H9 (cell line): ENCODE data around the gene PSMB9. TPM values are rescaled to one million over a fixed set of nuclear protein-coding genes. Genes with fewer than 3 reads are reported as not detected.

ENCODE experiments used
- DNase-seq: peaks from one replicate; pipeline ENCODE4 v3.0.0-alpha.2; 2017
- H2AFZ ChIP-seq: one replicate; pipeline ENCODE4 v1.6.1; 2013; ENCODE audit warnings: mild to moderate bottlenecking, low read length, control low read depth, moderate library complexity
- H2AK5ac ChIP-seq: 2 replicates; pipeline ENCODE4 v1.6.1; 2013; ENCODE audit warnings: low read length, control low read depth, mixed read lengths; ENCODE audit not compliant: insufficient read length
- H2BK120ac ChIP-seq: one replicate; pipeline ENCODE4 v1.6.1; 2013; ENCODE audit warnings: low read depth, mild to moderate bottlenecking, low read length, control low read depth, inconsistent platforms; ENCODE audit not compliant: poor library complexity, severe bottlenecking
- H2BK12ac ChIP-seq: 2 replicates; pipeline ENCODE4 v1.6.1; 2013; ENCODE audit warnings: low read length, control low read depth, mixed read lengths, low read depth; ENCODE audit not compliant: insufficient read length
- H2BK15ac ChIP-seq: 2 replicates; pipeline ENCODE4 v1.6.1; 2013; ENCODE audit warnings: low read depth, low read length, control low read depth
- H2BK20ac ChIP-seq: one replicate; pipeline ENCODE4 v1.6.1; 2013; ENCODE audit warnings: low read depth, mild to moderate bottlenecking, low read length, control low read depth, inconsistent platforms; ENCODE audit not compliant: poor library complexity, severe bottlenecking
- H2BK5ac ChIP-seq: 2 replicates; pipeline ENCODE4 v1.6.1; 2013; ENCODE audit warnings: low read length, control low read depth, mixed read lengths; ENCODE audit not compliant: insufficient read length
- H3K14ac ChIP-seq: 2 replicates; pipeline ENCODE4 v1.6.1; 2013; ENCODE audit warnings: low read length, control low read depth; ENCODE audit not compliant: insufficient read depth
- H3K18ac ChIP-seq: 2 replicates; pipeline ENCODE4 v1.6.1; 2013; ENCODE audit warnings: low read depth, mild to moderate bottlenecking, mixed read lengths, low read length, control low read depth; ENCODE audit not compliant: insufficient read length
- H3K23ac ChIP-seq: 2 replicates; pipeline ENCODE4 v1.6.1; 2013; ENCODE audit warnings: low read length, control low read depth, mixed read lengths, low read depth; ENCODE audit not compliant: insufficient read length
- H3K23me2 ChIP-seq: 2 replicates; pipeline ENCODE4 v1.6.1; 2013; ENCODE audit warnings: low read depth, mild to moderate bottlenecking, mixed read lengths, low read length, control low read depth; ENCODE audit not compliant: insufficient read length, poor library complexity, severe bottlenecking
- H3K27ac ChIP-seq: 2 replicates; pipeline ENCODE4 v1.5.1; 2013; ENCODE audit warnings: low read length, control low read depth, mixed read lengths, low read depth; ENCODE audit not compliant: insufficient read length
- H3K27me3 ChIP-seq: 2 replicates; pipeline ENCODE4 v1.6.1; 2013; ENCODE audit warnings: low read length, control low read depth, inconsistent platforms; ENCODE audit not compliant: insufficient read depth
- H3K4ac ChIP-seq: 2 replicates; pipeline ENCODE4 v1.6.1; 2013; ENCODE audit warnings: low read depth, mild to moderate bottlenecking, control low read depth, inconsistent platforms, low read length, moderate library complexity
- H3K4me1 ChIP-seq: 2 replicates; pipeline ENCODE4 v1.6.1; 2013; ENCODE audit warnings: low read length, control low read depth, inconsistent platforms; ENCODE audit not compliant: insufficient read depth
- H3K4me2 ChIP-seq: 2 replicates; pipeline ENCODE4 v1.6.1; 2013; ENCODE audit warnings: low read length, control low read depth, mixed read lengths; ENCODE audit not compliant: insufficient read length, insufficient read depth
- H3K56ac ChIP-seq: 2 replicates; pipeline ENCODE4 v1.6.1; 2013; ENCODE audit warnings: low read depth, mild to moderate bottlenecking, mixed read lengths, low read length, control low read depth; ENCODE audit not compliant: insufficient read length
- H3K79me1 ChIP-seq: 2 replicates; pipeline ENCODE4 v1.6.1; 2013; ENCODE audit warnings: low read depth, mild to moderate bottlenecking, moderate library complexity, low read length, control low read depth, inconsistent platforms; ENCODE audit not compliant: insufficient read depth, poor library complexity, severe bottlenecking
- H3K79me2 ChIP-seq: 2 replicates; pipeline ENCODE4 v1.6.1; 2013; ENCODE audit warnings: low read length, control low read depth, inconsistent platforms; ENCODE audit not compliant: insufficient read depth
- H3K9ac ChIP-seq: 2 replicates; pipeline ENCODE4 v1.6.1; 2013; ENCODE audit warnings: low read length, control low read depth, mixed read lengths; ENCODE audit not compliant: insufficient read length; ENCODE audit errors: extremely low read depth
- H3K9me3 ChIP-seq: one replicate; pipeline ENCODE4 v1.6.1; 2013; ENCODE audit warnings: low read depth, low read length, inconsistent platforms; ENCODE audit not compliant: control insufficient read depth
- H3T11ph ChIP-seq: one replicate; pipeline ENCODE4 v1.6.1; 2013; ENCODE audit warnings: mild to moderate bottlenecking, low read length, control low read depth, inconsistent platforms
- H4K20me1 ChIP-seq: one replicate; pipeline ENCODE4 v1.6.1; 2013; ENCODE audit not compliant: control insufficient read depth, insufficient read length, insufficient read depth
- H4K5ac ChIP-seq: 2 replicates; pipeline ENCODE4 v1.6.1; 2013; ENCODE audit warnings: low read depth, mild to moderate bottlenecking, mixed read lengths, low read length, control low read depth; ENCODE audit not compliant: insufficient read length
- H4K8ac ChIP-seq: replicated peaks from 2 replicates; pipeline ENCODE4 v1.6.1; 2013; ENCODE audit warnings: low read length, control low read depth, mixed read lengths, low read depth; ENCODE audit not compliant: insufficient read length
- H4K91ac ChIP-seq: 2 replicates; pipeline ENCODE4 v1.6.1; 2013; ENCODE audit warnings: low read depth, mild to moderate bottlenecking, moderate library complexity, mixed read lengths, low read length, control low read depth; ENCODE audit not compliant: insufficient read length
- H3K27ac Mint-ChIP-seq, 3 experiments: 2 replicates in 2 of 3; 3 replicates in 1 of 3; pipeline ENCODE4 v1.8.0; 2020 to 2021; ENCODE audit warnings: mixed read lengths in 3 of 3, mild to moderate bottlenecking in 1 of 3, moderate library complexity in 1 of 3
- H3K27me3 Mint-ChIP-seq: 2 replicates; pipeline ENCODE4 v1.8.0; 2021; ENCODE audit warnings: low read depth, mild to moderate bottlenecking, moderate library complexity, mixed read lengths
- H3K36me3 Mint-ChIP-seq, 3 experiments: 2 replicates in 2 of 3; 3 replicates in 1 of 3; pipeline ENCODE4 v1.8.0; 2020 to 2021; ENCODE audit warnings: low read depth in 3 of 3, mixed read lengths in 3 of 3; ENCODE audit not compliant: insufficient read depth in 1 of 3
- H3K4me1 Mint-ChIP-seq, 2 experiments: 2 replicates each; pipeline ENCODE4 v1.8.0; 2020; ENCODE audit warnings: mixed read lengths in 2 of 2
- H3K4me3 Mint-ChIP-seq, 2 experiments: 2 replicates in 1 of 2; 3 replicates in 1 of 2; pipeline ENCODE4 v1.8.0; 2020 to 2021; ENCODE audit warnings: mild to moderate bottlenecking in 2 of 2, mixed read lengths in 2 of 2, moderate library complexity in 1 of 2
- H3K9me3 Mint-ChIP-seq, 2 experiments: 2 replicates in 1 of 2; 3 replicates in 1 of 2; pipeline ENCODE4 v1.8.0; 2020; ENCODE audit warnings: mild to moderate bottlenecking in 2 of 2, mixed read lengths in 2 of 2, moderate library complexity in 1 of 2
- CTCF ChIP-seq: fragments of 200-600 bp; sonication (generic); conservative IDR thresholded peaks from 3 replicates; pipeline ENCODE4 v1.8.0; 2021; ENCODE audit warnings: antibody characterized with exemption, mild to moderate bottlenecking
- whole genome bisulfite sequencing: extraction: QIAGEN DNeasy Blood & Tissue Kit; methylation state at CpG from one replicate; pipeline ENCODE4 v1.1.7; 2013; ENCODE audit warnings: missing lambda C conversion rate, low lambda C conversion rate, mixed read lengths; ENCODE audit not compliant: insufficient read length; ENCODE audit errors: extremely low coverage; 5-methylcytosine and 5-hydroxymethylcytosine counted together
- total RNA-seq: library from RNA; stranded (reverse); gene quantifications from 2 replicates; pipeline ENCODE4 v1.2.1, GENCODE V29; 2021

Gene PSMB9
- total RNA-seq, 1 experiment from 2014 or later: 3.5 TPM

GRCh38 chr6:32847795-32848194 is 6.2 kb upstream of the PSMB9 start:
- H2AK5ac ChIP-seq: no peak overlapping the region
- no peak for DNase-seq
- H2BK12ac ChIP-seq: no peak overlapping the region
- Mint-ChIP-seq H3K9me3 (no peaks in the 10 kb centered on the region), H3K27me3 (peaks cover 41% of the 10 kb centered on the region), H3K27ac (no peak overlapping the region), H3K36me3 (peaks cover 5 to 36% (median 7%) of the 10 kb centered on the region in 3 experiments; a peak in 6 of 7 replicates), H3K4me3 (no peak overlapping the region), H3K4me1 (peaks cover 11 to 14% of the 10 kb centered on the region in 2 experiments)
- H3K79me2 ChIP-seq: no peaks in the 10 kb centered on the region
- no peak overlapping the region for H3K56ac ChIP-seq
- no peaks in the 10 kb centered on the region for H3K79me1 ChIP-seq
- H3K27me3 ChIP-seq: no peaks in the 10 kb centered on the region; the same call in 1 of the 2 replicates
- no peak overlapping the region for H3K18ac ChIP-seq
- H2BK120ac ChIP-seq: no peak overlapping the region
- H4K91ac ChIP-seq: no peak overlapping the region
- no peak overlapping the region for H3K14ac ChIP-seq
- no CpG with 5 or more reads among the region's 8 CpGs for WGBS
- no peak overlapping the region for H2AFZ ChIP-seq
- H3K27ac ChIP-seq: no peak overlapping the region
- no peak overlapping the region for H3K23ac ChIP-seq
- no peak overlapping the region for H3T11ph ChIP-seq
- H3K4me2 ChIP-seq: no peak overlapping the region
- H3K4ac ChIP-seq: no peak overlapping the region
- no peak overlapping the region for H3K9ac ChIP-seq
- H3K9me3 ChIP-seq: no peaks in the 10 kb centered on the region
- H2BK15ac ChIP-seq: no peak overlapping the region
- H2BK20ac ChIP-seq: no peak overlapping the region
- no peak overlapping the region for H4K8ac ChIP-seq
- no peak overlapping the region for H2BK5ac ChIP-seq
- H4K5ac ChIP-seq: no peak overlapping the region
- TF ChIP-seq CTCF: no peak
- H3K4me1 ChIP-seq: peaks cover 2% of the 10 kb centered on the region; the same call in 1 of the 2 replicates
- H3K23me2 ChIP-seq: peaks cover 16% of the 10 kb centered on the region
- H4K20me1 ChIP-seq: no peaks in the 10 kb centered on the region
